SIG-M5 treated with dmso at 0.1 percent for 504 hours (cell line): ENCODE measurements around the gene PGF.
A peak's percentile ranks its signal among the peaks of the same experiment; 100 is the strongest.
"Not testable (repeated sequence)": the region's sequence is repeated elsewhere in the genome, so short reads cannot be mapped to it uniquely, and the experiment has no call there.

Experiments
- DNase-seq: peaks from one replicate; lab custom pipeline; 2025; ENCODE audit not compliant: unreplicated experiment; lab: John Stamatoyannopoulos, UW

Gene PGF

GRCh38 chr14:74955229-74956026 lies at the start of gene PGF:
TSS of gene PGF (minus strand) at chr14:74955597. CDS start at chr14:74955242, 355 bp downstream.
- peak; percentile 22 for DNase-seq

GRCh38 chr14:75003250-75004027 lies 48.0 kb upstream of the PGF start:
- DNase-seq: no peak

- DNase-seq: peak; percentile 97
These were observed 47.2 kb upstream of the PGF start, which contains the start of gene EIF2B2 for GRCh38 chr14:75002392-75003249. TSS of gene EIF2B2 (plus strand) at chr14:75002921. CDS start at chr14:75002991, 70 bp downstream.

DNA sequence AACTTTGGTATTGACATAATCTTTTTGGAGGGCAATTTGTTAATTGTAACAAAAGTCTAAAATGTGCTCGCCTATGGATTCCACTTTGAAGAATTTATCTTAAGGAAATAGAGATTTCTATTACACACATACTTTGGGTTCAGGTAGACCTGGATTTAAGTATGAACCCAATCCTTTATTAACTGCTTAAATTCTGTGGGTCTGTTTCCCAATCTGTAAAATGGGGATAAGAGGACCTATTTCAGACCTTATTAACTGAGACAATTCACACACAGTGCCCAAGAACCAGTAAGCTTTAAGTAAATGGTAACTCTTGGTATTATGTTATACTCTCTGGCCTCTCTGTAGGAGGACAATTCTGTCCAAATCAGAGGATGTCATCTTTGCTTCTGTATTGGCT lies 46.5 kb upstream of the PGF start:
- DNase-seq: no peak

DNA sequence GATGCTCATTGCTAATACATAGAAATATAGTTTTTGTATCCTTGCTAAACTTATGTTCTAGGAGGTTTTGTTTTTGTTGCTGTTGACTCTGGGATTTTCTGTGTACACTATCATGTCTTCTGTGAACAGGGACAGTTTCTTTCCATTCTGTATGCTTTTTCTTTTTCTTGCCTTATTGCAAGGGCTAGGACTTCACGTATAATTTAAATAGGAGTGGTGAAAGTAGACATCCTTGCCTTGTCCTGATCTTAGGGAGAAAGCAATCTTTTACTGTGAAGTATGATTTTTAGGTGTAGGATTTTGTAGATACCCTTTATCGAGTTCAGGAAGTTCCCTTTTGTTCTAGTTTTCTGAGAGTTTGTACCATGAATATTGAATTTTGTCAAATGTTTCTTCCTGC lies 45.9 kb upstream of the PGF start:
- DNase-seq: no peak

- not testable (repeated sequence) for DNase-seq
These were observed 40.4 kb upstream of the PGF start for GRCh38 chr14:74995781-74996180.

DNA sequence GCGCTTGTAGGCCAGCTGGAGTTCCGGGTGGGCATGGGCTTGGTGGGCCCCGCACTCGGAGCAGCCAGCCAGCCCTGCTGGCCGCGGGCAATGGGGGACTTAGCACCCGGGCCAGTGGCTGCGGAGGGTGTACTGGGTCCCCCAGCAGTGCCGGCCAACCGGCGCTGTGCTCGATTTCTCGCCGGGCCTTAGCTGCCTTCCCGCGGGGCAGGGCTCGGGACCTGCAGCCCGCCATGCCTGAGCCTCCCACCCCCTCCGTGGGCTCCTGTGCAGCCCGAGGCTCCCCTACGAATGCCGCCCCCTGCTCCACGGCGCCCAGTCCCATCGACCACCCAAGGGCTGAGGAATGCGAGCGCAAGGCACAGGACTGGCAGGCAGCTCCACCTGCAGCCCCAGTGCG lies 38.8 kb upstream of the PGF start:
- DNase-seq: not testable (repeated sequence)

GRCh38 chr14:74988993-74989392 lies 33.6 kb upstream of the PGF start:
- no peak for DNase-seq

GRCh38 chr14:74988131-74988530 lies 32.7 kb upstream of the PGF start:
- DNase-seq: peak; percentile 38

DNA sequence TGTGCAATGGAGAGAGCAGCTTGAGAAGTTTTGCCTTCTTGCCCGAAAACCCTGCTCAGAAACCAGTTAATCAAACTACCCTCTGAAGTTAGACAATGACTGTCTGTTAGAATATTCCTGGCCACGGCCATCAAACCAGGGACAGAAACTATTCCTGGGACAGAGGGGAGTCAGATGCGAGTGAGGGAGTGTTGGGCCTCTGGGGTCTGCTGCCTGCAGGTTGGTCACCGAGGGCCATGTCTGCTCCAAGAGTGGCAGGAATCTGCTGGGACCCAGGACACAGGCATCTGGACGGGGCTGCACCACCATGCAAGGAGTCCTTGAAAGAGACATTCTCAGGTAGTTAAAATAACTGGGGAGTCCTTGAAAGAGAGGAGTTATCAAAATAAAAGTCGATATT lies 30.4 kb upstream of the PGF start:
- DNase-seq: no peak

DNA sequence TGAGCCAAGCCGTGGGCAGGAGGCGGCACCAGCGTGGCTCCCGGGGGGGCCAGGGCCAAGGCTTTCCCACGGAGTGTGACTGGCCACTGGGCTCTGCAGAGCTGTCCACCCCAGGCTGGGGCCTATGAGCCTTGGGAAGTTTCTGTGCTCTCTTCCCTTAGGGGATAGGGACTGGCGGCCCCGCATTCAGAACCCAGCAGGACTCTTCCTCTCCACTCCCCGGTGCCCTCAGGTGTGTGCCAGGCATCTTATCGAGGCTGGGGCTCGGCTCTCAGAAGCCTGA lies 29.6 kb upstream of the PGF start:
- no peak for DNase-seq

DNA sequence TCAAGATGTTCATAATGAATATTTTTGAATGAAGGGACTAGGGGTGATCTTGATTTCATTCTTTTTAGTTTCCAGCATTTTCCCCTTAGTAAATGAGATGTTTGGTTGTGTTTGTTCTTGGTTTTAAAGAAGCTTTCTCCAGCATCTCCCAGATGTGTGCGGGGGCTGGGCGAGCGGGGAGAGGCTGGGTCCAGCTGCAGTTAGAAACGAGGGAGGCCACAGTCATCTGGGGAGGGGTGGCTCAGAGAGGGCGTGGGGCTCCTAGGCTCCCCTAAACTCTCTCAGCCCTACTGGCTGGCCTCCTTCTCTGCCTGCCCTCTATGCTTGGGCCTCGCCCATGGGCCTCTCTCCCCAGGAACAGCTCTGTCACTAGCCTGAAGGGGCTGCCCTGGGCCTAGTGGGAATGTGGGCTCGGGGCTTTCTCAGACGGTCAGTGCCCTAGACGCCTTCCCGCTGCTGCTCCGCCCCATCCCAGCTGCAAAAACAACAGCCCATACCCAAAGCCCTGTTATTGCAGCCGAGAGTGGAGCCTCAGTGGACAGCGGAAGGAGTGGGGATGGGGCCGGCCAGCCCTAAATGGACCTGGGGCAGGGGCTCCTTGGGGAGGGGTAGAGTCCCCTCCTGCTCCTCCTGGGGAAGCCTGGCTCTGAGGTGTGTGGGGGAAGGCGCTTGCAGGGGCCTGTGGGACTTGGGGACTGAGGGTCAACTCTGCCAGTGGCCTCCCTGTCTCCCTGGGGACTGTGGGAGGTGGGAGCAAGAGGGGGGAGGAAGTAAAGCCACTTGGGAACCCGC lies 29.0 kb upstream of the PGF start:
- no peak for DNase-seq

GRCh38 chr14:74983343-74983742 lies 27.9 kb upstream of the PGF start:
- DNase-seq: peak; percentile 6

DNA sequence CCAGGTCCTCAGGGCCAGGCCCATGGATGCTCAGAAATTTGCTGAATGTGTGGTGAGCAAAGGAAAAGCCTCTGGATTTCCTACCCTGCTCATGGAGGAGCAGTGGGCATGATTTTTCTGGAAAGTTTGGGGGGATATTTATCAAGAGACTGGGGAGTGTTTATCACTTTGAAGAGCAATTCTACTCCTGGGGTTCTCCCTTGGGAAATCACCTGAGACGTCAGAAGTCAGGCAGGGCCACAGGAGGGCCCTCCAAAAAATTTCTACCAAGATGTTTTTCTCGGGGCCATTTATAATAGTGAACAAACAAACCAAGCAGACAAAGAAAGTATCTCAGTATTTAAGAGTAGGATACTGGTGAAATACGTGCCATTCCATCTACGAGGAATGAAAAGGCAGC lies 27.3 kb upstream of the PGF start:
- no peak for DNase-seq

GRCh38 chr14:74981833-74982232 lies 26.4 kb upstream of the PGF start:
- no peak for DNase-seq

GRCh38 chr14:74981462-74981782 lies 26.0 kb upstream of the PGF start:
- DNase-seq: no peak

DNA sequence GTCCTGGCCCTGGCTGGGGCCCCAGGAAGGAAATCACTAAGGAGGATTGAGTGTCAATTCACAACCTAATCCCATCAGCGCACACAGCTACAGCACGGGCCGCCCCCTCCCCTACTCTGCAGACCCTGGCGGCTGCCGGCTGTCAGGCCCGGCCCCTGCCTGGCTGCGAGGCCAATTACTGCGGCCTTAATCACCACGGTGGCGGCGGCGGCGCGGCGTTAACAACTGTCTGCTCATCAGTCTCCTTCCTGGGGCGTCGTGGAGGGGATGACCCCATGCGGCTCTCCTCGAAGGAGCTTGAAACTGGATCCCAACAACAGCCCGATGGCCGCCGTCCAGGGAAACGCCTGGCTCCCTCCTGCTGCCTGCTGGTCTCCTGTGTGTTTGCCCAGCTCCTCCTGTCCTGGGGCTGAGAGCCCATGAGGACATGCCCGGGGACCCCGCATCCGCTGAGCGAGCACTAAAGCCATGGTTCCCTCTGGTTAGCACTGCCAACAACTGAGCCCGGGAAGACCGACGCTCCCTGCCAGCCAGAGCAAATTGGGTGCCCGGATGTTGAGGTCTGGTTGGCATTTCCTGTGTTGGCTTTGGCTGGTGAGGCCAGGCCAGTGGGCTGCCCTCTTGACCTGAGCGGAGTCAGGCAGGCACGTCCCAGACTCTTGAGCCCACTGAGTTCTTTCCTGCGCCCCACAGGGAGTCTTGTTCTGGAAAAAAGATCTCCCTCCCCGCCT lies 25.5 kb upstream of the PGF start:
- no peak for DNase-seq

DNA sequence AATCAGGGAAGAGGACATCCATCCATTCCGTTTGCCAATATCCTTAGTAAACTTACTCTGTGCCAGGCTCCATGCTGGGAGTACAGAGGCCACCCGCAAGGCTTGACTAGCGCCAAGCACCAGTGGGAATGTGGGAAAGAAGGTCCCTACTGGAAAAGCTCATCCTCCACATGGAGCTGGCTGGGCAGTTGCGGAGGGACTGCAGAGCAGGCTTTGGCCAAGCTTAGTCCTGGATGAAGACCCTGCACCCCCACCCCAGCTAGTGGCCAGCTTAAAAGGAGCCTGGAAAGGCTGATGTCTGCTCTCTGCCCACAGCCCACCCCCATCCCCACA lies 25.0 kb upstream of the PGF start:
- no peak for DNase-seq

GRCh38 chr14:74979442-74980397 lies 24.3 kb upstream of the PGF start:
- DNase-seq: no peak
